DND-41 (cell line): Measurements from ENCODE around the gene SYT15.

Source experiments
- ATAC-seq: fragments of 200-7000 bp; cut with Tn5 transposase; 3 replicates; pipeline ENCODE4 v1.9.1; 2021; ENCODE audit warnings: low read depth; ENCODE audit not compliant: insufficient read depth
- DNase-seq: peaks from one replicate; pipeline ENCODE4 v3.0.0-alpha.2; 2020
- H2AFZ ChIP-seq: 2 replicates; pipeline ENCODE4 v1.6.0; 2012; ENCODE audit warnings: low read depth, low read length
- H3K27ac ChIP-seq: 2 replicates; pipeline ENCODE4 v1.5.1; 2012; ENCODE audit warnings: low read length, inconsistent platforms
- H3K27me3 ChIP-seq: fragments of 200-600 bp; sonication (generic); 2 replicates; pipeline ENCODE4 v1.6.0; 2012; ENCODE audit warnings: low read length, mild to moderate bottlenecking, inconsistent platforms; ENCODE audit not compliant: insufficient read depth, poor library complexity
- H3K36me3 ChIP-seq: 2 replicates; pipeline ENCODE4 v1.5.1; 2012; ENCODE audit warnings: low read length, inconsistent platforms; ENCODE audit not compliant: insufficient read depth
- H3K4me1 ChIP-seq: 2 replicates; pipeline ENCODE4 v1.5.1; 2012; ENCODE audit warnings: mild to moderate bottlenecking, low read length; ENCODE audit not compliant: insufficient read depth
- H3K4me2 ChIP-seq: 2 replicates; pipeline ENCODE4 v1.6.0; 2012; ENCODE audit warnings: mild to moderate bottlenecking, moderate library complexity, low read length, inconsistent platforms; ENCODE audit not compliant: insufficient read depth
- H3K4me3 ChIP-seq, 2 experiments: fragments of 200-600 bp in 1 of 2; shearing (Covaris generic) in 1 of 2; 2 replicates each; pipeline ENCODE4 v1.5.1; 2012 to 2016; ENCODE audit warnings: inconsistent platforms in 2 of 2, low read length in 2 of 2, mild to moderate bottlenecking in 2 of 2, low read depth in 1 of 2, moderate library complexity in 1 of 2
- H3K79me2 ChIP-seq: 2 replicates; pipeline ENCODE4 v1.6.0; 2012; ENCODE audit warnings: low read length, inconsistent platforms; ENCODE audit not compliant: insufficient read depth
- H3K9ac ChIP-seq: 2 replicates; pipeline ENCODE4 v1.6.0; 2012; ENCODE audit warnings: low read depth, mild to moderate bottlenecking, inconsistent platforms, low read length, moderate library complexity
- H3K9me3 ChIP-seq: 2 replicates; pipeline ENCODE4 v1.5.1; 2012; ENCODE audit warnings: low read length, moderate library complexity, mild to moderate bottlenecking, inconsistent platforms; ENCODE audit not compliant: insufficient read depth, severe bottlenecking
- H4K20me1 ChIP-seq: 2 replicates; pipeline ENCODE4 v1.6.0; 2012; ENCODE audit warnings: low read length; ENCODE audit not compliant: insufficient read depth
- EZH2 ChIP-seq: IDR thresholded peaks from 3 replicates; pipeline ENCODE4 v1.6.1; 2012; ENCODE audit warnings: borderline replicate concordance, low read depth, mild to moderate bottlenecking, moderate library complexity, low read length, inconsistent platforms; ENCODE audit not compliant: severe bottlenecking
- TF ChIP-seq, protein P1 (sequence below): IDR thresholded peaks from 2 replicates; pipeline ENCODE4 v1.5.1; 2012; ENCODE audit warnings: borderline replicate concordance, low read length, moderate library complexity, mild to moderate bottlenecking; ENCODE audit not compliant: poor library complexity, severe bottlenecking; ENCODE audit errors: extremely low read depth

The SYT15 gene

GRCh38 chr10:46539596-46540411 lies 39.1 kb upstream of the SYT15 start:
- H3K4me3 ChIP-seq, result no peak overlapping the region
- TF ChIP-seq EZH2, result no peak
- TF ChIP-seq, protein P1, sequence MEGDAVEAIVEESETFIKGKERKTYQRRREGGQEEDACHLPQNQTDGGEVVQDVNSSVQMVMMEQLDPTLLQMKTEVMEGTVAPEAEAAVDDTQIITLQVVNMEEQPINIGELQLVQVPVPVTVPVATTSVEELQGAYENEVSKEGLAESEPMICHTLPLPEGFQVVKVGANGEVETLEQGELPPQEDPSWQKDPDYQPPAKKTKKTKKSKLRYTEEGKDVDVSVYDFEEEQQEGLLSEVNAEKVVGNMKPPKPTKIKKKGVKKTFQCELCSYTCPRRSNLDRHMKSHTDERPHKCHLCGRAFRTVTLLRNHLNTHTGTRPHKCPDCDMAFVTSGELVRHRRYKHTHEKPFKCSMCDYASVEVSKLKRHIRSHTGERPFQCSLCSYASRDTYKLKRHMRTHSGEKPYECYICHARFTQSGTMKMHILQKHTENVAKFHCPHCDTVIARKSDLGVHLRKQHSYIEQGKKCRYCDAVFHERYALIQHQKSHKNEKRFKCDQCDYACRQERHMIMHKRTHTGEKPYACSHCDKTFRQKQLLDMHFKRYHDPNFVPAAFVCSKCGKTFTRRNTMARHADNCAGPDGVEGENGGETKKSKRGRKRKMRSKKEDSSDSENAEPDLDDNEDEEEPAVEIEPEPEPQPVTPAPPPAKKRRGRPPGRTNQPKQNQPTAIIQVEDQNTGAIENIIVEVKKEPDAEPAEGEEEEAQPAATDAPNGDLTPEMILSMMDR, result no peak
- H3K4me1 ChIP-seq, result no peaks in the 10 kb centered on the region
- H3K27ac ChIP-seq, result no peak overlapping the region
- no peaks in the 10 kb centered on the region for H3K9me3 ChIP-seq
- H3K4me2 ChIP-seq, result no peak overlapping the region
- no peaks in the 10 kb centered on the region for H3K36me3 ChIP-seq
- H4K20me1 ChIP-seq, result no peaks in the 10 kb centered on the region
- no peak for DNase-seq
- peaks cover 19% of the 10 kb centered on the region for H3K27me3 ChIP-seq
- H3K9ac ChIP-seq, result no peak overlapping the region
- no peak for ATAC-seq
- H3K79me2 ChIP-seq, result no peaks in the 10 kb centered on the region
- no peak overlapping the region for H2AFZ ChIP-seq

- Histone ChIP-seq H3K4me1 (no peaks in the 10 kb centered on the region), H3K27me3 (peaks cover 18% of the 10 kb centered on the region), H4K20me1 (no peaks in the 10 kb centered on the region), H3K4me2 (no peak overlapping the region), H3K27ac (no peak overlapping the region), H3K4me3 (no peak overlapping the region), H3K36me3 (no peaks in the 10 kb centered on the region), H3K79me2 (no peaks in the 10 kb centered on the region), H2AFZ (no peak overlapping the region), H3K9me3 (no peaks in the 10 kb centered on the region), H3K9ac (no peak overlapping the region)
- ATAC-seq (no peak), DNase-seq (no peak)
- TF ChIP-seq, protein P1, result no peak
- TF ChIP-seq EZH2, result no peak
Measured at GRCh38 chr10:46540412-46541016, 38.4 kb upstream of the SYT15 start.

GRCh38 chr10:46541017-46541661 lies 37.8 kb upstream of the SYT15 start:
- Histone ChIP-seq H3K4me2 (no peak overlapping the region), H3K9ac (no peak overlapping the region), H2AFZ (no peak overlapping the region)

More at GRCh38 chr10:46541017-46541661, 37.8 kb upstream of the SYT15 start:
- no peak overlapping the region for H3K27ac ChIP-seq
- no peak for TF ChIP-seq EZH2
- TF ChIP-seq, protein P1, result no peak
- H3K9me3 ChIP-seq, result no peaks in the 10 kb centered on the region
- ATAC-seq, result no peak
- DNase-seq, result no peak
- peaks cover 22% of the 10 kb centered on the region for H3K27me3 ChIP-seq
- no peaks in the 10 kb centered on the region for H3K79me2 ChIP-seq
- no peaks in the 10 kb centered on the region for H3K36me3 ChIP-seq
- no peak overlapping the region for H3K4me3 ChIP-seq
- no peaks in the 10 kb centered on the region for H3K4me1 ChIP-seq
- no peaks in the 10 kb centered on the region for H4K20me1 ChIP-seq
